ENCODE measurements around the gene ZNF320.
"Not testable (repeated sequence)": the region's sequence is repeated elsewhere in the genome, so short reads cannot be mapped to it uniquely, and the experiment has no call there.

ZNF320 gene

DNA sequence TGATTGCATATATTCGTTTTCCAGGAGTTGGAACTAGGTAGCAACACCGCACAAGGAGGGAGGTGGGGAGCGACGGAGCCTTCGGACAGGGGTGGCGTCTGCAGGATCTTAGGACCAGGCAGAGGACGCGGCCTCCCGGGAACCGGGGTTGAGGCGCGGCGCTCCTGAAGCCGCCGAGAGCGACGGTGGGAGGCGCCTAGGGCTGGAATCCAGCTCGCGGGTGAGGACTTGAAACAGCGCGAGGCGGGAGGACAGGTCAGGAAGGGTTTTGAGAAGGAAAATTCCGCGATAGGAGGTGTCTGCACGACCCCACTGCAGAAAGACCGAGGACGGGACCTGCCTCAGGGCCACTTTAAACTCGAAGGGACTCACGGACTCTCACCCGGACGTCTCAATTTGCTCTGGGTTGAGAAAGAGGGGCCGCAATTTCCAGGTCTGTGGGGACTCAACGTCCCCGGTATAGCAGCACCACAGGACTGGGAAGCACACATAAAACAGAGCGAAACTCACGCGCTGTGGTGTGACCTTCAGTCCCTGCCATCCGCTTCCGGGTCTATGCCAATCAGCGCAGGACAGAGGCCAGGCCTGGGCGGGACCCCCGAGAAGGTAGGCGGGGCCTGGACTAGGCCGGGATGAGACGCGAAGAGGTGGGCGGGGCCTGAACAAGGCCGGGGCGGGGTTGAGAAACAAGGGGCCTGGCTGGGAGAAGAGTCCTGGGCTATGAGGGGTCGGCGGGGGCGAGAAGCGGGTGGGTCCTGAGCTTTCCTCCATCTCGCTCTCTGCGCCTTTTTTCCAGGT is at the start of gene ZNF320:
Gene ZNF320 (minus strand): TSS at position 498 of the 798 bp plus-strand sequence. CDS start 7,380 bp downstream, outside the sequence.
- no peak for FAIRE-seq

GRCh38 chr19:52946322-52947310 is 49.2 kb upstream of the ZNF320 start:
- FAIRE-seq, result no peak

DNA sequence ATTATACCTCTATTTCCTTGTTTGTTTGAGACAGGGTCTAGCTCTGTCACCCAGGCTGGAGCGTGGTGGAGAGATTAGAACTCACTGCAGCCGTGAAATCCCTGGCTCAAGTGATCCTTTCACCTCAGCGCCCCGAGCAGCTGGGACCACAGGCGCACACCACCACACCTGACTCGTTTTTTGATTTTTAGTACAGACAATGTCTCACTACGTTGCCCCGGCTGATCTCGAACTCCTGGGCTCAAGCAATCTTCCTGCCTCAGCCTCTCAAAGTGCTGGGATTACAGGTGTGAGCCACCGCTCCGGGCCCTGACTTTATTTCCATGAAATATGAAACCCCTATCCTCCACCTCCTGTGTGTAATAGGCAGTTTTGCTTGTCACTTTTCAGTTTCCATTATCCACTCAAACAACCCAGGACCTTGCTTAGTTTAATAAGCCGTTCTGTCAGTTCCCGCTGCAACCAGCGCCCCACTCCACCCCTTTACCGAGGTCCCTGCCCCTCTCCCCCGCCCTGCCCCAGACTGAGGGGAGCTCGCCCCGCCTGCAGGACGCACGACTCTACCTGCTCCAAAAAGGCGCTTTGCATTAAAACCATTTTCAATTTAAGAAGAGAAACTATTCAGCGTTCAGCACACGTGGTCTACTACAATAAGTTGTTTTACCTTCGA is 48.4 kb upstream of the ZNF320 start:
- no peak for FAIRE-seq

GRCh38 chr19:52944703-52945493 is 47.5 kb upstream of the ZNF320 start:
- not testable (repeated sequence) for FAIRE-seq

- FAIRE-seq, result no peak
Observed at GRCh38 chr19:52943884-52944643, 46.6 kb upstream of the ZNF320 start.

DNA sequence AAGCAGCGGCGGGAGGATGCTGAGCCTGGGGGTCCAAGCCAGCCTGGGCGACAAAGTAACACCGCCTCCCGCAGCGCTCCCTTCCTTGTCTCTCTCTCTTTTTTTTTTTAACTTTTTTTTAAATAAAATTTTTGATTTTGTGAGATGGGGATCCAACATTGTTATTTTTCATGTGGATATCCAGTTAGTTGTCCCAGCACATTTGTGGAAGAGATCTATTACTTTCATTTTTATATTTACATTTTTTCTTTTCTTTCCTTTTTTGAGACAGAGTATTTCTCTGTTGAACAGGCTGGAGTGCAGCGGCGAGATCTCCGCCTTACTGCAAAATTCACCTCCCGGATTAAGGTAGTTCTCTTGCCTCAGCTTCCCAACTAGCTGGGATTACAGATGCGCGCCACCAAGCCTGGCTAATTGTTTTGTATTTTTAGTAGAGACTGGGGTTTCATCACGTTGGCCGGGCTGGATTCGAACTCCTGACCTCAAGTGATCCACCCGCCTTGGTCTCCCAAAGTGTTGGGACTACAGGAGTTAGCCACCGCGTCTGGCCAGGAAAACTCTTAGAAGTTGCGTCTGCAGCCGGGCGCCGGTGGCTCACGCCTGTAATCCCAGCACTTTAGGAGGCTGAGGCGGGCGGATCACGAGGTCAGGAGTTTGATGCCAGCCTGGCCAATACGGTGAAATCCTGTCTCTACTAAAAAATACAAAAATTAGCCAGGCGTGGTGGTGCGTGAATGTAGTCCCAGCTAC is 45.9 kb upstream of the ZNF320 start:
- no peak for FAIRE-seq

GRCh38 chr19:52942386-52943133 is 45.1 kb upstream of the ZNF320 start:
- no peak for FAIRE-seq

GRCh38 chr19:52941941-52942385 is 44.5 kb upstream of the ZNF320 start:
- FAIRE-seq, result no peak

- not testable (repeated sequence) for FAIRE-seq
Observed at GRCh38 chr19:52941523-52941922, 44.1 kb upstream of the ZNF320 start.

GRCh38 chr19:52940905-52941304 is 43.5 kb upstream of the ZNF320 start:
- FAIRE-seq, result not testable (repeated sequence)

DNA sequence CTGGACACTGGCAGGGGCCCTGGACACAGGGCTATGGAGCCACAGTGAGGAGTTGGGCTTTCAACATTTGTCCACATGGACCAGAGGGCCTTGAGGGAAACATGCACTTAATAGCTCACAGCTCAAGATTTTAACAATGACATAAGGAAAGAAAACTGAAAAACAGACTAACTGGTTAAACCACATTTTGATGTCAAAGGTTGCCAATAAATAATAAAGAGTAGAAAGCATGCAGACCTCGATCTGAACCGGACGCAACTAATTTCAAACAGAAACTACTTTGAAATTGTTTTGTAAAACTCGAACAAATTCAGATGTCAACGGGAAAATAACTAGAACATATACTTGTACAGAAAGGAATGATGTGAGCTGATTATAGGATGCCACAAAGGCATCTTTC is 41.3 kb upstream of the ZNF320 start:
- no peak for FAIRE-seq

DNA sequence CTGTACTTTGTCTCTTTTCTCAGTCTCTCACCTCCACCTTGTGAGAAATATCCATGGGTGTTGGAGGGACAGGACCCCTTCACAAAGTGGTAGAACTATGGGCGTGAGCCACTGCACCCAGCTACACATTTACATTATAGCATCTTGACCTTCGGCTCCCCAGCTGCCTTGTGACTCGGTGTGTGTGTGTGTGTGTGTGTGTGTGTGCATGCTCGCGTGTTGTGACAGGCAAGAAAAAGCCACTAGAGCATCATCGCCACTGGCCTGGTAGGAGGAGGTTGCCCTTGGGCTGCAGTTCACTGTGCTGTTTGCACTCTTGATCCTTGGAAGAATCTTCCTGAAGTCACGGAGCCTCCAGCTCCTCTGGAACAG is 39.5 kb upstream of the ZNF320 start:
- FAIRE-seq, result no peak

DNA sequence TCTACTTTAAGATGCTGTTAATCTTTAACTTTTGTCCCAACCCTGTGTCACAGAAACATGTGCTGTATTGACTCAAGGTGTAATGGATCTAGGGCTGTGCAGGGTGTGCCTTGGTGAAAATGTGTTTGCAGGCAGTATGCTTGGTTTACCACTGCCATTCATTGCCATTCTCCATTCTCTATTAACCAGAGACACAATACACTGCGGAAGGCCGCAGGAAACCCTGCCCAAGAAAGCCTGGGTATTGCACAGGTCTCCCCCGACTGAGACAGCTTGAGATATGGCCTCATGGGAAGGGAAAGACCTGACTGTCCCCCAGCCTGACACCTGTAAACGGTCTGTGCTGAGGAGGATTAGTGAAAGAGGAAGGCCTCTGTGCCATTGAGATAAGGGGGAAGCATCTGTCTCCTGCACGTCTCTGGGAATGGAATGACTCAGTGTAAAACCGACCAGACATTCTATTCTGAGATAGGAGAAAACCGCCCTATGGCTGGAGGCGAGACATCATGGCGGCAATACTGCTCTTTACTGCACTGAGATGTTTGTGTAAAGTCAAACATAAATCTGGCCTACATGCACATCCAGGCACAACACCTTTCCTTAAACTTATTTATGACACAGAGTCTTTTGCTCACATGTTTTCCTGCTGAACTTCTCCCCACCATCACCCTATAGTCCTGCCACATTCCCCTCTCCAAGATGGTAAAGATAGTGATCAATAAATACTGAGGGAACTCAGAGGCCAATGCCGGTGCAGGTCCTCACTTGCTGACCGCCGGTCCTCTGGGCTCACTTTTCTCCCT is 38.9 kb upstream of the ZNF320 start:
- FAIRE-seq, result no peak

- no peak for FAIRE-seq
Observed at GRCh38 chr19:52935434-52935833, 38.0 kb upstream of the ZNF320 start.

- FAIRE-seq, result not testable (repeated sequence)
Observed at GRCh38 chr19:52924641-52925040, 27.2 kb upstream of the ZNF320 start.

DNA sequence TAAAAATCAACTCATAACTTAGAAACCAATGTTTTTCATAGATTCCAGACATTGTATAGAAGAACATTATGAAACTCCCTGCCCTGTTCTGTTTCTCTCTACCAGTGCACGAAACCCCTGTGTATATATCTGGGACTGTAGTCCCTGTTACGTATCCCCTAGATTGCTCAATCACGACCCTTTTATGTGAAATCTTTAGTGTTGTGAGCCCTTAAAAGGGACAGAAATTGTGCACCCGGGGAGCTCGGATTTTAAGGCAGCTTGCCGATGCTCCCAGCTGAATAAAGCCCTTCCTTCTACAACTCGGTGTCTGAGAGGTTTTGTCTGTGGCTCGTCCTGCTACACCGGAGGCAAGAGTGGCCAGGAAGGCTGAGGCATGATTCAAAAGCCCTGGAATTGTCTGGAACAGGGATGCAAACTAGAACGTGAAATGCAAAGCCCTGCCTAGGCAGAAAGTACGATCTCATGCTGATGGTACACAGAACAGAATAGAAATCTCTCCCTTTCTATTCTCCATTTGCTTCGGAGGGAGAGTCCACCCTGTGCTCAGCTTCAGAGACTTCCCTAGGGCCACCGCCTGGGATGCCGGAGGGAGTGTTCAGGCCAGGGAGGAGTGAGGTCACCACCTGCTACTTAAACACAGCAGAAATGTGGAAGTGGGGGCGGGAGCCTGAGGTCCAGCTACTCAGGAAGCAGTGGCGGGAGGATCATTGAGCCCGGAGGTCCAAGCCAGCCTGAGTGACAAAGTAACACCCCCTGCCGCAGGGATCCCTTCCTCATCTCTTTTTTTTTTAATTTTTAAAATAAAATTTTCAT is 26.6 kb upstream of the ZNF320 start:
- no peak for FAIRE-seq

DNA sequence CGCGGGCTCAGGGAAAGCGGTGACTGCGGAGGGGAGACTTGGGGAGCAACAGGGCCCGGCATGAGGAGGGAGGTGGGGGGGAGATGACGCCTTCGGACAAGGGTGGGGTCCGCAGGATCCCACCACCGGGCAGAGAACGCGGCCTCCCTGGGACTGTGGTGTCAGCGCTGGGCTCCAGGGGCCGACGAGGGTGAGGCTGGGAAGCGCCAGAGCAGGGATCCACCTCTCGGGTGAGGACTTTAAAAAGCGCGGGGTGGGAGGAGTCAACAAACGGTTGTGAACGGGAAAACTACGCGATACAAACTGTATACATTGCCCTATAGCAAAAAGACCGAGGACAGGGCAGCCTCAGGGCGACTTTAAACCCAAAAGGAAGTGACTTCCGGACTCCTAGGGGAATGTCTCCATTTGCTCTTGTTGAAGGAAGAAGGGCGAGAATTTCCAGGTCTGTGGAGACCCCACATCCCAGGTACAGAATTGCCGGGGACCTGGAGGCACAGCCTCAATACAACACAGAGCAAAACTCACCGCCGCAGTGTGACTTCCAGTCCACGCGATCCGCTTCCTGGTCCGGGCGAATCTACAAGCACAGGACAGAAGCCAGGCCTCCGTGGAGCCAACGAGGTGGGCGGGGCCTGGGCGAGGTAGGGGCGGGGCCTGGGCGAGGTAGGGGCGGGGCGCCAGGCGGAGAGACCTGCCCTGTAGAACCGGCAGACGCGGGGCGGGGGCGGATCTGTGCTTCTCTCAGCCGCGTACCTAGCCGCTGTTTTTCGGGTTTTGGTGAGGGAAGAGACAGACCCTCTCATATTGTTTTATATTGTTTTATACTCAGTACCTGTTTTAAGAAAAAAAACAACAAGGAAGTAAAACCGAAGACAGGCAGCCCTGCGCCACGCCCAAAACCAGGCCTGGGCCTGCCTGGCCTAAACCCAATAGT is 25.7 kb upstream of the ZNF320 start, which contains the start of gene ZNF888:
Gene ZNF888 (minus strand): TSS at position 588 of the 937 bp plus-strand sequence. CDS start 5,555 bp downstream, outside the sequence.
- no peak for FAIRE-seq

All from A204.1 (cell line).